Thoracic aorta endothelial cell (primary cell): ENCODE measurements around the gene PEX10. TPM values are rescaled to one million over a fixed set of nuclear protein-coding genes. Genes with fewer than 3 reads are reported as not detected.

ENCODE experiments used
- total RNA-seq: library from RNA; depleted of rRNA; stranded (reverse); fragments of >200 nt; gene quantifications from 2 replicates; pipeline ENCODE4 v1.2.3, GENCODE V29; 2012

The PEX10 gene
- 19.8 and 26.8 TPM in 2 replicates for total RNA-seq

DNA sequence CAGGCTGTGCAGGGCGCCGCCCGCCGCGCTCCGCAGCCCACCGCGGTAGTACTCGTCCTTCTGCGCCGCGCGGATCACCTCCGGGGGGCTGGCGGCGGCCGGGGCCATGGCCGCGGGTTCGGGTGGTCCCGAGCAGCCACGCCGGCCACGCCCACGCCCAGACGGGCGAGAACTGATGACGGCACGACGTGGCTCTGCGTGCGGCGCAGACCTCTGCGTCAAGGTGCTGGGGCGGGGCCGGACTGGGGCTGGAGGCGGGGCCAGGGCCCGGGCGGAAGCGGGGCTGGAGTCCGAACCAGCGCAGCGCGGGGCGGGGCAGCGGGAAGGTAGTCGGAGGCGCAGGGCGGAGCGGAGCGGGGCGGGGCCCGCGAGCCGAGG, at the start of gene PEX10:
Gene PEX10, minus strand, starts transcription at position 170 of the 378 bp plus-strand sequence. Its CDS starts 62 bp downstream, at position 108.

DNA sequence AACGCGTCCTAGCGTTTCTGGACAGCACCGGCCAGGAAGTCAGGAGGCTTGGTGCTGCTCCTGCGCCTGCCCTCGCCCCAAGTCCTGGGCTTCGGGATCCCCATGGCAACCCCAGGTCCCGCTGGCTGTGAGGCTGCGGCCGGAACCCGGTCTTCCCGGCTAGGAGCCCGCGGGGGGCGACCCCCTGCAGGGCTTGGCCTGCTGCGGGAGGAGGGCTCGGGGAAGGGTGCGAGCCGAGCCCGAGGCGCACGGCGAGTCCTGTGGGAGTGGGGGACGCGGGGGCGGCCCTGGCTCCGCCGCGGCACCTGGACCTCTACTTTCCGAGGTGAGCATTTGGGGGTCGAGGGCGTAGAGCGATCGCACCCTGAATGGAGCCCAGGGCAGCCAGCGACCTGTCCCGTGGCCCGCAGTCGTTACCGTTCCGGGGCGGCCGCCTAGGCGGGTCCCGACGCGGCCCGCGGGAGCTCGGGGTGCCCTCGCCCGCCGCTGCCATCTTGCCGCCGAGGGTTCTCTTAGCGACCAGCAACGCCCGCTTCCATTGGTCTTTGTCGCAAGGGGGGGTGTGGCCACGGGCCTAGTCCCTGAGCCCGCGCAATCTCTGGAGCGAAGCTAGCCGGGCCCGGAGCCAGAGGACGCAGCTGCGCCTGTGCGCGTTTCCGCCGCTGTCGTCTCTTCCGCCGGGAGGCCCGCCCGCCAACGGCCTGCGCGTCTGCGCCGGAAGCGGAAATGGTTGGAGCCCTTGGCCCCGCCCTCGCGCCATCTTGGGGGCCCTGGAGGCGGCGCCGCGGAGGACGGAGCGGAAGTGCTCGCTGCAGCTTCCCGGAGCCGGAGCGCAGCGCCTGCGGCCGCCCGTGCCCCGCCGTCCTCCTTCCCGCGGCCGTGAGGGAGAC, 21.1 kb downstream of the PEX10 start, which contains the start of the genes MORN1 and RER1:
Gene MORN1, minus strand, starts transcription at position 514 of the 890 bp plus-strand sequence. Its CDS starts 21 bp downstream, at position 493.
Gene RER1, plus strand, starts transcription at position 801 of the 890 bp plus-strand sequence. CDS start 3,950 bp downstream, outside the sequence.

Other genes with a start within 250 kb of the PEX10 start
- 14.9 and 16.6 TPM in 2 replicates for gene FAAP20, start 217.8 kb downstream of the PEX10 start, total RNA-seq
- gene SKI, start 184.2 kb downstream of the PEX10 start, total RNA-seq = 36.8 and 38.2 TPM in 2 replicates
- gene MORN1, start 21.0 kb downstream of the PEX10 start, total RNA-seq = 5.1 and 7.1 TPM in 2 replicates
- 120 and 144 TPM in 2 replicates for gene RER1, start 20.7 kb downstream of the PEX10 start, total RNA-seq
- gene PLCH2, start 63.7 kb upstream of the PEX10 start, total RNA-seq = under 0.01 and 0.07 TPM in 2 replicates
- 25.8 and 27.1 TPM in 2 replicates for gene PANK4, start 114.0 kb upstream of the PEX10 start, total RNA-seq
- gene HES5, start 117.7 kb upstream of the PEX10 start, total RNA-seq = not detected in 2 replicates
- 20.9 and 21.3 TPM in 2 replicates for gene TNFRSF14, start 143.8 kb upstream of the PEX10 start, total RNA-seq
- 32.0 and 41.6 TPM in 2 replicates for gene PRXL2B, start 174.2 kb upstream of the PEX10 start, total RNA-seq
- gene MMEL1, start 220.5 kb upstream of the PEX10 start, total RNA-seq = 1.1 and 3.5 TPM in 2 replicates